GM12864 (cell line): ENCODE results near the gene R3HDM4.

Source experiments
- DNase-seq: peaks from one replicate; pipeline ENCODE4 v3.0.0-alpha.2; 2011; ENCODE audit warnings: low read depth
- H3K4me3 ChIP-seq: 2 replicates; pipeline ENCODE4 v1.5.1; 2011; ENCODE audit warnings: mild to moderate bottlenecking, low read depth, low read length, control low read depth
- TF ChIP-seq, protein P1 (sequence below): IDR thresholded peaks from 2 replicates; pipeline ENCODE4 v1.5.1; 2011; ENCODE audit warnings: low read depth, mild to moderate bottlenecking, moderate library complexity, low read length, control low read depth, inconsistent platforms; ENCODE audit errors: missing control alignments

Gene R3HDM4

GRCh38 chr19:940591-941291, 27.7 kb upstream of the R3HDM4 start:
- H3K4me3 ChIP-seq: peak overlapping the region; percentile 37
- DNase-seq: no peak
- TF ChIP-seq, protein P1, sequence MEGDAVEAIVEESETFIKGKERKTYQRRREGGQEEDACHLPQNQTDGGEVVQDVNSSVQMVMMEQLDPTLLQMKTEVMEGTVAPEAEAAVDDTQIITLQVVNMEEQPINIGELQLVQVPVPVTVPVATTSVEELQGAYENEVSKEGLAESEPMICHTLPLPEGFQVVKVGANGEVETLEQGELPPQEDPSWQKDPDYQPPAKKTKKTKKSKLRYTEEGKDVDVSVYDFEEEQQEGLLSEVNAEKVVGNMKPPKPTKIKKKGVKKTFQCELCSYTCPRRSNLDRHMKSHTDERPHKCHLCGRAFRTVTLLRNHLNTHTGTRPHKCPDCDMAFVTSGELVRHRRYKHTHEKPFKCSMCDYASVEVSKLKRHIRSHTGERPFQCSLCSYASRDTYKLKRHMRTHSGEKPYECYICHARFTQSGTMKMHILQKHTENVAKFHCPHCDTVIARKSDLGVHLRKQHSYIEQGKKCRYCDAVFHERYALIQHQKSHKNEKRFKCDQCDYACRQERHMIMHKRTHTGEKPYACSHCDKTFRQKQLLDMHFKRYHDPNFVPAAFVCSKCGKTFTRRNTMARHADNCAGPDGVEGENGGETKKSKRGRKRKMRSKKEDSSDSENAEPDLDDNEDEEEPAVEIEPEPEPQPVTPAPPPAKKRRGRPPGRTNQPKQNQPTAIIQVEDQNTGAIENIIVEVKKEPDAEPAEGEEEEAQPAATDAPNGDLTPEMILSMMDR: no peak

- DNase-seq: no peak
- TF ChIP-seq, protein P1: no peak
- no peak overlapping the region; the same call in 1 of the 2 replicates for H3K4me3 ChIP-seq
These were observed 26.9 kb upstream of the R3HDM4 start for GRCh38 chr19:939922-940321.

DNA sequence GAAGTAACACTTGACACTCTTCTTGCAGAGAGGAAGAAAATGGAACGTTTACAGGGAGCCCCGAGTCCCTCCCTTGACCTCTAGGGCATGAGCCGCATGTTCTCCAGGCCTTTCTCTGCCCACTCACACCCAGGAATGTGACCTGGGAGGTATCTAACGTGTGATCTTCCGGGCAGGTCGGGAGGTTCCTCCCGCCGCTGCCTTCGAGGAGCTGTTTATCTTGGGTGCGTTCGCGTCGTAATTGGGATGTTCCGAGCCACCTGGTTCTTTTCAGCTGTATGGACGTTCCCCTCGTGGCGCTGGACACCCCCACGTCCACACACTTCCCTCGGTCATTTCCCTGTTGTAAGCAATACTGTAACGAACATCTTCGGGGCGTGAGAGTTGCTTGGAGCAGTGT, 26.4 kb upstream of the R3HDM4 start:
- DNase-seq: no peak
- H3K4me3 ChIP-seq: no peak overlapping the region
- TF ChIP-seq, protein P1: no peak

DNA sequence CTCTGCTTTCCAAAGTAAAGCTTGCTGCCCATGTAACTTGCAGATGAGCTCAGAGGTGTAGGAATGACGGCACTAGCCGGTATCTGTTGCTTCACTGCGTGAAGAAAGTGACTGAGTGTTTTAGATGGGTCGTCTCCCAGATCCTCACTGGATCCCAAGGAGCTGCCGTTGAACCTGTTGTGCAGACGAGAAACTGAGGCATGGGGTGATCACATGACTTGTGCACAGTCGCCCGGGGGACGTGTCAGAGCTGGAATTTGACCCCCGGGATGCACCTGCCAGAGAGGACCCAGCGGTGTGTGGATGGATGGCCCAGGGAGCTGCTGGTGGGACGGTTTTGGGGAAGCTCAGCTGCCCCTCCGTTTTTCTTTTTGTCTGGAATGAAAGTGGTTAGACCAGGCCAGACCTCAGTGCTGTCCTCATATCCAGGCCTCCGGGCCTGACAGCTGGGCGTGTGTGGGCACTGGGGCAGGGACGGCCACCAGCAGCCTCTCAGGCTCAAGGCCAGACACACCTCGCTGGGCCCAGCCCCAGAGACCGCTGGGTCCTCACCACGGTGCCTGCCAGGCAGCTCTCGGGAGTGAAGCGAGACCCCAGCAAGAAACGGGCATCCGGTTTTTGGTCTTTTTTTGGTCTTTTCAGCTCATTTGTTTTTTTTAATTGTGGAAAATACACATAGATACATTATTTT, 25.4 kb upstream of the R3HDM4 start:
- TF ChIP-seq, protein P1: no peak
- no peak for DNase-seq

DNA sequence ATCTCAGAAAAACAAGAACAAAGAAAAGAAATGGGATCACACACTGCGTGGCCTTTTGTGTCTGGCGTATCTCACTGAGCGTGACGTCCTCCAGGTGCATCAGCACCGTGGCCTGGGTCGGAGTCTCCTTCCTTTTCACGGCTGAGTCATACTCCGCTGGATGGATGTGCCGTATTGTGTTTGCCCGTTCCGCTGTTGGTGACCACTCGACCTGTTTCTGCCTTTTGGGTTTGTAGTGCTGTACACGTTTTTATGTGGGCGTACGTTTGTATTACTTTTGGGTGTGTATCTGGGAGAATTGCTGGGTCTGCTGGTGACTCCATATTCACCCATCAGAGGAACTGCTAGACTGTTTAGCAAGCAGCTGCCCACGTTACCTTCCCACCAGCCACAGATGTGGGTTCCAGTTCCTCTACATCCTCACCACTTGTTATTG, 24.3 kb upstream of the R3HDM4 start:
- TF ChIP-seq, protein P1: no peak
- H3K4me3 ChIP-seq: no peak overlapping the region
- DNase-seq: peak; percentile 74

More for the DNA sequence above, 25.4 kb upstream of the R3HDM4 start:
- no peak overlapping the region for H3K4me3 ChIP-seq

- no peak for DNase-seq
- H3K4me3 ChIP-seq: no peak overlapping the region
- TF ChIP-seq, protein P1: no peak
These were observed 23.1 kb upstream of the R3HDM4 start for GRCh38 chr19:936175-936546.
